GM12872 (cell line): Measurements from ENCODE around the gene PC.

ENCODE experiments used
- CTCF ChIP-seq: IDR thresholded peaks from 3 replicates; pipeline ENCODE4 v1.5.1; 2011; ENCODE audit warnings: low read depth, mild to moderate bottlenecking, low read length, moderate library complexity; ENCODE audit not compliant: insufficient read depth

Gene PC

DNA sequence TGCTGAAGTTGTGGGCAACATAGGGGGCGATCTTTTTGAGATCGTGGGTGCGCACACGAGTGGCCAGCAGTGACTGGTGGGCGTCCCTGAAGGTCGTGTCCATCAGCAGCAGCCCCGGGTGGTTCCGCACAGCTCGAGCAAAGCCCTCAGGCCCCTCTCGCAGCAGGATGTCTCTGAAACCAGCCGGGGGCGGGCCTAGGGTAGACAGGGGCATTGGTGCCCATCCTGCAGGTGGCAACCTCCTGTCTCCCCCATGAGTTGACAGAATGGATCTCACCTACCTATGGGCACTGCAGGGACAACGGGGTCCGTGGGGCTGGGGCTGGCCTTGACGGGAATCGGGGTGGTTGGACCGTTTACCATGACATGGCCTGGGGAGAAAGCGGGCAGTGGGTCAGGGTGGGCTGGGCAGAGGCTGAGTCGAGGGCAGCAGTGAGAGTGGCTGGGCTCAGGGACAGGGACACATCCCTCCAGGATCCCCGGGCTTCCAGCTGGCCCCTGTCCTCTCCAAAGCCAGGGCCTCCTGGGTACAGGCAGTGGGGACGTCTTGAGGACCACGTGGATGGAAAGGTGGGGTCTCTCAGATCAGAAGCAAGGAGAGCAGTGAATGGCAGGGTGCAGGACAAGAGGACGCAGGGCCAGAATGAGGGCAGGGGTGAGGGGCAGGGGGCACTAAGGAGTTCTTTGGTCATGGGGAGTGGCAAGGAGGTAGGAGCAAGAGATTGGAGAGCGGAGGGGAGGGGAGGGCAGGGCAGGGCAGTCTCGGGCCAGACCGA, 105.5 kb downstream of the PC start:
- TF ChIP-seq CTCF: no peak

DNA sequence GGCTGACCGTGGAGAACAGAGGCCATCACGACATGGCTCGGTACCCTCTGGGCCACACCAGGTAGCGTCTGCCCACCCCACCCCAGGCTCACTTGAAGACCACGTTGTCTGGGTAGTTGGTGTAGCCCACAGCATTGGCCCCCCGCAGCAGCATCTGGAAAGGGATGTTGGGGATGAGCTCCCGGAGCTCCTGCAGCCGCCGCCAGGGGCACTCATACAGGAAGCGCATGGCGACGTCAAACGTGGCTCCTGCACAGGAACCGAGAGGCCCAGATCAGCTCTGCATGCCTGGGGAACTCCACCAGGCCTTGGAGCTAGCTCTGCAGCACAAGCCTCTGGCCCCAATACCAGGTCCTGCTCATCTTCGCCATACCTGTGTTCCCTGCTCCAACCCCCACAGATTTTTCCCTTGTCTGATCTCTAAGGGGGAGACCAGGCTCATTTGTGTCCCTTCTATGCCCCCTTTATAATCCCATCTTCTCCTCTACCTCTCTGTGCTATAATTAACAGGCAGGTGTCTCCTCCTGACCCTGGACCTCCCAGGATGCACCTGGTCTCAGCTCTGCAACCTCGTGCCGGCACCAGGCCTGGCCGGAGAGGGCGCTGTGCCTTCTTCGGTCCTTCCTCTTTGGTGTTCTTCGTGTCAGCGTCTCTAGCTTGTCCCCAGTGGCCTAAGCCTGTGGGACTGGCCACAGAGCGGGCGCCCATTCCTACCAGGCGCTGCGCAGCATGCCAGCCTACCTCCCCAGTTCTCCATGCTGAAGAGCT, 106.3 kb downstream of the PC start:
- TF ChIP-seq CTCF: peak; percentile 58

GRCh38 chr11:66851239-66851596, 107.0 kb downstream of the PC start:
- no peak for TF ChIP-seq CTCF

DNA sequence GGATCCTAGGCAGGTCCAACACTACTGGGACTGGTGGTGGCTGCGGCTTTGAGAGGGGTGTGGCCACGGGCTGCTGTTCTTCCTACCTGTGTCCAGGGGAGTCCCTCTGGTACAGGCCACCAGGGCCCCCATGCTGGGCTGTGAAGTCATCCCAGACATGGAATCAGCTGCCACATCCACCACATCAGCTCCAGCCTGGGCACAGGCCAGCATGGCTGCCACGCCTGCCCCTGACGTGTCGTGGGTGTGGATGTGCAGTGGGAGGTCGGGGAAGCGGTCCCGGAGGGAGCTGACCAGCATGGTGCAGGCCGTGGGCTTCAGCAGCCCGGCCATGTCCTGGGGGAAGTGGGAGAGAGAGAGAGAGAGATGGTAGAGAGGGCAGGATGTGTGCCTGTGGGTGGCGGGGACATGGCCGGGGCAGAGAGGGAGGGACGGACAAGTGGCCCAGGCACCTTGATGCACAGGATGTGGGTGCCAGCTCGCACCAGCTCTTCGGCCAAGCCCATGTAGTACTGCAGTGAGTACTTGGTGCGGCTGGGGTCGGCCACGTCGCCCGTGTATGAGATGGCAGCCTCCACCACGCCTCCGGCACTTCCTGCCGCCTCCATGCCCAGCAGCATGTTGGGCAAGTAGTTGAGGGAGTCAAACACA, 107.5 kb downstream of the PC start:
- no peak for TF ChIP-seq CTCF

DNA sequence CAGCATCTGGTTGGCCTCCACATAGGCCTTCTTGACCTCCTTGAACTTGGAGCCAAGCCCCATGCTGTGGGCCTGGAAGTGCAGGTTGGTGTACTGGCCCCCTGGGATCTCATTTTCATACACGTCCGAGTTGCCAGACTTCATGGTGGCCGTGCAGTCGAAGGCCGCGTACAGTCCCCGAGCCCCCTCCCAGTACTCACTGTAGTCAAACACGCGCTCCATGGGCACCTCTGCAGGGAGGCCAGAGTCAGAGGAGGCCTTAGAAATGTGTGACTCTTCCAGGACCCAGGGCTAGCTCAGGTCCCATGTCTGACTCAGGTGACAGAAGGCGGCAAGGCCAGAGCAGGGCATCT, 108.0 kb downstream of the PC start:
- TF ChIP-seq CTCF: no peak

DNA sequence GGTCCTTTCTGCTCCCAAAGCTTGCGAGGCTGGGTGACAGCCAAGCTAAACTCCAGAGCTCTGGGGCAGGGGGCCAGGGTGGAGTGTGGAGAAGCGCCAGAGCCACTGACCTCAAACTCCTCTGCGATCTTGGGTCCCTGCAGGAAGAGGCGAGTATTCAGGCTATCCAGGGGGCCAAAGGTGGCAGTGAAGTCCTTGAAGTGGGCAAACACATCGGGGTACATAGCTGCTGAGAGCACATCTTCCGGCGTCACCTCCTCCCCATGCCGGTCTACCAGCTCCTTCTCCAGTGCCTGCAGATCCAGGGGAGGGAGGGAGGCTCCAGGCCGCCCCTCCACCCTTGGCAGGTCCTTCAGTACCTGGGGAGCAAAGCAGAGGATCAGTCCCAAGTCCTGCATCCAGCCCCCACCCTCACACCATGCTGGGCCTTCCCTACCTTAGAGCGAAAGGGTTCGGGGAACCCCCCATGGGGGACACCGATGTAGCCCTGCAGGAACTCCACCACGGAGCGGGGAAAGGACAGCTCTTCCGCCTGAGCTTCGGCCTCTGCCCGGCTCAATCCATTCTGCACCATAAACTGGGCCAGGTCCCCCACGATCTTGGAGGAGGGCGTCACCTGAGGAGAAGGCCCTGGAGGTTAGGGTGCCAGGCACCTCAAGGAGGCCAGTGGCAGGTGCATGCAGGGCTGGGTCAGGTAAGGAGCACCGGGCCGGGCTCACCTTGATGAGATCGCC, 108.5 kb downstream of the PC start:
- TF ChIP-seq CTCF: no peak
